CD4-positive, alpha-beta T cell (primary cell): ENCODE results near the gene CFAP99. TPM values are rescaled to one million over a fixed set of nuclear protein-coding genes. Genes with fewer than 3 reads are reported as not detected.

Experiments
- ATAC-seq: fragments of 200-7000 bp; cut with Tn5 transposase; one replicate; pipeline ENCODE4 v1.10.0; 2022; ENCODE audit warnings: mild to moderate bottlenecking; ENCODE audit not compliant: poor library complexity
- CTCF ChIA-PET: fragments of 350-600 bp; sonication (Branson Sonifier 250); formaldehyde crosslinking; loops from one replicate; lab custom pipeline; 2021; ENCODE audit warnings: antibody characterized with exemption, inconsistent platforms; lab: Charles Lee
- POLR2A ChIA-PET: fragments of 350-600 bp; sonication (Branson Sonifier 250); formaldehyde crosslinking; loops from one replicate; lab custom pipeline; 2021; ENCODE audit warnings: antibody characterized with exemption, inconsistent platforms; lab: Charles Lee
- DNase-seq, 14 experiments: peaks; one replicate each; pipeline ENCODE4 v3.0.0-alpha.2; 2013 to 2020; ENCODE audit warnings: mixed read lengths in 2 of 14
- H3K27ac ChIP-seq, 2 donors: one replicate each; pipeline versions ENCODE4 v1.5.1 to v1.7.0; 2013; ENCODE audit warnings: low read length in 2 of 2, low read depth in 1 of 2, mild to moderate bottlenecking in 1 of 2
- H3K27me3 ChIP-seq, 2 experiments: 1 replicate in 1 of 2; 2 replicates in 1 of 2; pipeline versions ENCODE4 v1.6.1 to v1.7.0; 2013; ENCODE audit warnings: low read length in 2 of 2, control low read depth in 1 of 2, mild to moderate bottlenecking in 1 of 2, moderate library complexity in 1 of 2; ENCODE audit not compliant: insufficient read depth in 2 of 2, control insufficient read depth in 1 of 2
- H3K36me3 ChIP-seq: one replicate; pipeline ENCODE4 v1.6.1; 2013; ENCODE audit warnings: low read length, control low read depth; ENCODE audit not compliant: insufficient read depth
- H3K4me1 ChIP-seq: one replicate; pipeline ENCODE4 v1.6.1; 2013; ENCODE audit warnings: low read length, control low read depth; ENCODE audit not compliant: insufficient read depth
- H3K4me3 ChIP-seq: one replicate; pipeline ENCODE4 v1.5.1; 2013; ENCODE audit warnings: mild to moderate bottlenecking, low read length, moderate library complexity
- H3K9me3 ChIP-seq, 2 experiments: 1 replicate in 1 of 2; 2 replicates in 1 of 2; pipeline versions ENCODE4 v1.6.1 to v1.7.0; 2013; ENCODE audit warnings: low read length in 2 of 2, mild to moderate bottlenecking in 2 of 2, control low read depth in 1 of 2, moderate library complexity in 1 of 2; ENCODE audit not compliant: control insufficient read depth in 1 of 2, insufficient read depth in 1 of 2
- H3K27ac Mint-ChIP-seq: one replicate; pipeline ENCODE4 v1.8.0; 2020; ENCODE audit warnings: mixed read lengths
- H3K27me3 Mint-ChIP-seq: one replicate; pipeline ENCODE4 v1.8.0; 2021; ENCODE audit warnings: mixed read lengths
- H3K36me3 Mint-ChIP-seq: one replicate; pipeline ENCODE4 v1.8.0; 2021; ENCODE audit warnings: low read depth, mixed read lengths
- H3K4me1 Mint-ChIP-seq: one replicate; pipeline ENCODE4 v1.8.0; 2021; ENCODE audit warnings: low read depth, mixed read lengths
- H3K4me3 Mint-ChIP-seq: one replicate; pipeline ENCODE4 v1.8.0; 2020; ENCODE audit warnings: mild to moderate bottlenecking, mixed read lengths
- H3K9me3 Mint-ChIP-seq: one replicate; pipeline ENCODE4 v1.8.0; 2020; ENCODE audit warnings: mixed read lengths
- CTCF ChIP-seq: fragments of 200-600 bp; IDR thresholded peaks from one replicate; pipeline ENCODE4 v1.8.0; 2022; ENCODE audit warnings: antibody characterized with exemption, mild to moderate bottlenecking
- intact Hi-C, 2 experiments: fragments of 100-400 bp; cut with DNase I in 1 of 2; cut with micrococcal nuclease in 1 of 2; formaldehyde crosslinking; loops; one replicate each; pipeline versions ENCODE4 v1.15.1 to v1.9.0; 2023 to 2025; cut with DNase I, micrococcal nuclease
- total RNA-seq, 174 experiments: library from RNA in 2 of 174; stranded (reverse) in 2 of 174; gene quantifications; one replicate each; pipeline ENCODE4 v1.2.3 and lab custom pipeline; 2021 to 2026

Gene CFAP99
- total RNA-seq, 2 experiments from 2014 or later: 0.17 TPM; not detected in 1

- DNase-seq (no peak), ATAC-seq (no peak)
- Mint-ChIP-seq H3K36me3 (peaks cover 92% of the 10 kb centered on the region), H3K27me3 (no peaks in the 10 kb centered on the region), H3K4me1 (peaks cover 18% of the 10 kb centered on the region), H3K4me3 (no peak overlapping the region), H3K27ac (no peak overlapping the region), H3K9me3 (no peaks in the 10 kb centered on the region)
- ChIA-PET CTCF (interaction anchor here (0.6 kb wide), 1 partner anchor 81 kb away, joined by 3 read pairs; no protein-coding TSS in a partner anchor), POLR2A (no interaction called here)
- H3K9me3 ChIP-seq: no peaks in the 10 kb centered on the region
- H3K27me3 ChIP-seq: no peaks in the 10 kb centered on the region
- TF ChIP-seq CTCF: no peak
- no peak overlapping the region for H3K4me3 ChIP-seq
- peaks cover under 1% of the 10 kb centered on the region for H3K4me1 ChIP-seq
- intact Hi-C loops: no loop called here
- H3K27ac ChIP-seq: no peak overlapping the region
- peaks cover 84% of the 10 kb centered on the region for H3K36me3 ChIP-seq
These were observed 78.6 kb downstream of the CFAP99 start for GRCh38 chr4:2497324-2497723.

GRCh38 chr4:2497931-2498330 is 79.2 kb downstream of the CFAP99 start:
- ATAC-seq (no peak), DNase-seq (peak in 3 of 14 experiments; percentile 23 to 46 (median 41))
- no peak overlapping the region for H3K4me3 Mint-ChIP-seq
- Histone ChIP-seq H3K4me3 (no peak overlapping the region), H3K4me1 (no peaks in the 10 kb centered on the region), H3K27me3 (no peaks in the 10 kb centered on the region), H3K9me3 (no peaks in the 10 kb centered on the region), H3K36me3 (peaks cover 79% of the 10 kb centered on the region), H3K27ac (no peak overlapping the region)
- no peak overlapping the region for H3K27ac Mint-ChIP-seq
- no peaks in the 10 kb centered on the region for H3K27me3 Mint-ChIP-seq
- ChIA-PET POLR2A (no interaction called here), CTCF (interaction anchor here (0.6 kb wide), 1 partner anchor 80 kb away, joined by 3 read pairs; no protein-coding TSS in a partner anchor)
- peaks cover 87% of the 10 kb centered on the region for H3K36me3 Mint-ChIP-seq
- TF ChIP-seq CTCF: no peak
- no peaks in the 10 kb centered on the region for H3K9me3 Mint-ChIP-seq
- intact Hi-C loops: no loop called here
- peaks cover 12% of the 10 kb centered on the region for H3K4me1 Mint-ChIP-seq

- Mint-ChIP-seq H3K4me1 (peaks cover 5% of the 10 kb centered on the region), H3K36me3 (peaks cover 82% of the 10 kb centered on the region), H3K4me3 (no peak overlapping the region), H3K27me3 (no peaks in the 10 kb centered on the region), H3K9me3 (no peaks in the 10 kb centered on the region), H3K27ac (no peak overlapping the region)
- H3K4me3 ChIP-seq: no peak overlapping the region
- ChIA-PET POLR2A (interaction anchor here (1.4 kb wide), 1 partner anchor 15 kb away, joined by 4 read pairs; no protein-coding TSS in a partner anchor), CTCF (no interaction called here)
- H3K4me1 ChIP-seq: no peaks in the 10 kb centered on the region
- DNase-seq: no peak
- H3K9me3 ChIP-seq: no peaks in the 10 kb centered on the region
- H3K36me3 ChIP-seq: peaks cover 75% of the 10 kb centered on the region
- no peak for TF ChIP-seq CTCF
- H3K27me3 ChIP-seq: no peaks in the 10 kb centered on the region
- intact Hi-C loops: no loop called here
- no peak overlapping the region for H3K27ac ChIP-seq
- no peak for ATAC-seq
These were observed 81.8 kb downstream of the CFAP99 start for GRCh38 chr4:2500547-2500946.
